Measurements from ENCODE around the gene CADPS2. TPM values are rescaled to one million over a fixed set of nuclear protein-coding genes. Genes with fewer than 3 reads are reported as not detected.

Gene CADPS2
- total RNA-seq, 1 donor from 2014 or later = 6.4 TPM

- Histone ChIP-seq H3K27me3 (ENCODE audit: insufficient read depth, low read length) (no peaks in the 10 kb centered on the region), H4K20me1 (ENCODE audit: insufficient read depth, low read length) (no peaks in the 10 kb centered on the region), H3K9ac (ENCODE audit: low read length) (no peak overlapping the region), H3K27ac (ENCODE audit: low read depth, low read length) (no peak overlapping the region), H3K79me2 (ENCODE audit: insufficient read depth, low read length) (no peaks in the 10 kb centered on the region), H3K4me3 (ENCODE audit: insufficient read depth, low read depth, low read length) (no peak overlapping the region), H3K4me1 (ENCODE audit: insufficient read depth, low read length) (no peaks in the 10 kb centered on the region), H2AFZ (ENCODE audit: low read depth, low read length) (no peak overlapping the region), H3K36me3 (ENCODE audit: insufficient read depth, low read length) (no peaks in the 10 kb centered on the region), H3K4me2 (ENCODE audit: low read length) (no peak overlapping the region), H3K9me3 (ENCODE audit: insufficient read depth, low read depth, low read length) (no peaks in the 10 kb centered on the region)
- H3K27ac Mint-ChIP-seq (ENCODE audit: unreplicated experiment) = no peak overlapping the region
- no peaks in the 10 kb centered on the region for H3K36me3 Mint-ChIP-seq (ENCODE audit: low read depth, unreplicated experiment)
- FAIRE-seq (no peak), DNase-seq (ENCODE audit: low read depth) (no peak)
- no peak overlapping the region for H3K4me3 Mint-ChIP-seq (ENCODE audit: unreplicated experiment)
- no peaks in the 10 kb centered on the region for H3K27me3 Mint-ChIP-seq (ENCODE audit: low read depth, unreplicated experiment)
- peaks cover 6% of the 10 kb centered on the region for H3K4me1 Mint-ChIP-seq (ENCODE audit: low read depth, unreplicated experiment)
- H3K9me3 Mint-ChIP-seq (ENCODE audit: unreplicated experiment) = no peaks in the 10 kb centered on the region
- no peak for TF ChIP-seq EZH2 (IDR thresholded peaks at IDR 0.05; ENCODE audit: insufficient read depth, low read length)
- TF ChIP-seq CTCF (IDR thresholded peaks at IDR 0.05; ENCODE audit: insufficient read depth, low read depth, low read length) = no peak
These were observed 82.4 kb downstream of the CADPS2 start for GRCh38 chr7:122803851-122804250.

GRCh38 chr7:122803323-122803722, 82.9 kb downstream of the CADPS2 start:
- Histone ChIP-seq H2AFZ (ENCODE audit: low read depth, low read length) (no peak overlapping the region), H3K36me3 (ENCODE audit: insufficient read depth, low read length) (no peaks in the 10 kb centered on the region), H3K79me2 (ENCODE audit: insufficient read depth, low read length) (no peaks in the 10 kb centered on the region), H3K27ac (ENCODE audit: low read depth, low read length) (no peak overlapping the region), H3K27me3 (ENCODE audit: insufficient read depth, low read length) (no peaks in the 10 kb centered on the region), H4K20me1 (ENCODE audit: insufficient read depth, low read length) (no peaks in the 10 kb centered on the region), H3K4me2 (ENCODE audit: low read length) (no peak overlapping the region), H3K4me1 (ENCODE audit: insufficient read depth, low read length) (no peaks in the 10 kb centered on the region), H3K9ac (ENCODE audit: low read length) (no peak overlapping the region), H3K4me3 (ENCODE audit: insufficient read depth, low read depth, low read length) (no peak overlapping the region), H3K9me3 (ENCODE audit: insufficient read depth, low read depth, low read length) (no peaks in the 10 kb centered on the region)
- TF ChIP-seq EZH2 (IDR thresholded peaks at IDR 0.05; ENCODE audit: insufficient read depth, low read length) = no peak
- TF ChIP-seq CTCF (IDR thresholded peaks at IDR 0.05; ENCODE audit: insufficient read depth, low read depth, low read length) = peak; percentile 47
- Mint-ChIP-seq H3K9me3 (ENCODE audit: unreplicated experiment) (no peaks in the 10 kb centered on the region), H3K4me3 (ENCODE audit: unreplicated experiment) (no peak overlapping the region), H3K36me3 (ENCODE audit: low read depth, unreplicated experiment) (no peaks in the 10 kb centered on the region), H3K4me1 (ENCODE audit: low read depth, unreplicated experiment) (peaks cover 6% of the 10 kb centered on the region), H3K27me3 (ENCODE audit: low read depth, unreplicated experiment) (no peaks in the 10 kb centered on the region), H3K27ac (ENCODE audit: unreplicated experiment) (no peak overlapping the region)
- DNase-seq (ENCODE audit: low read depth) (peak; percentile 16), FAIRE-seq (no peak)

GRCh38 chr7:122802301-122802751, 83.9 kb downstream of the CADPS2 start:
- FAIRE-seq (no peak), DNase-seq (ENCODE audit: low read depth) (no peak)
- H3K4me3 ChIP-seq (ENCODE audit: insufficient read depth, low read depth, low read length) = no peak overlapping the region
- no peaks in the 10 kb centered on the region for H3K36me3 Mint-ChIP-seq (ENCODE audit: low read depth, unreplicated experiment)
- H3K79me2 ChIP-seq (ENCODE audit: insufficient read depth, low read length) = no peaks in the 10 kb centered on the region
- no peaks in the 10 kb centered on the region for H4K20me1 ChIP-seq (ENCODE audit: insufficient read depth, low read length)
- no peak overlapping the region for H3K4me3 Mint-ChIP-seq (ENCODE audit: unreplicated experiment)
- H2AFZ ChIP-seq (ENCODE audit: low read depth, low read length) = no peak overlapping the region
- H3K9me3 ChIP-seq (ENCODE audit: insufficient read depth, low read depth, low read length) = no peaks in the 10 kb centered on the region
- no peak overlapping the region for H3K27ac ChIP-seq (ENCODE audit: low read depth, low read length)
- no peaks in the 10 kb centered on the region for H3K27me3 ChIP-seq (ENCODE audit: insufficient read depth, low read length)
- H3K4me1 ChIP-seq (ENCODE audit: insufficient read depth, low read length) = no peaks in the 10 kb centered on the region
- no peaks in the 10 kb centered on the region for H3K36me3 ChIP-seq (ENCODE audit: insufficient read depth, low read length)
- no peaks in the 10 kb centered on the region for H3K27me3 Mint-ChIP-seq (ENCODE audit: low read depth, unreplicated experiment)
- H3K4me1 Mint-ChIP-seq (ENCODE audit: low read depth, unreplicated experiment) = peaks cover 6% of the 10 kb centered on the region
- H3K9me3 Mint-ChIP-seq (ENCODE audit: unreplicated experiment) = no peaks in the 10 kb centered on the region
- no peak overlapping the region for H3K4me2 ChIP-seq (ENCODE audit: low read length)
- no peak for TF ChIP-seq EZH2 (IDR thresholded peaks at IDR 0.05; ENCODE audit: insufficient read depth, low read length)
- no peak for TF ChIP-seq CTCF (IDR thresholded peaks at IDR 0.05; ENCODE audit: insufficient read depth, low read depth, low read length)
- H3K27ac Mint-ChIP-seq (ENCODE audit: unreplicated experiment) = no peak overlapping the region
- no peak overlapping the region for H3K9ac ChIP-seq (ENCODE audit: low read length)
